Measurements from ENCODE around the gene CLDN19.

- no peak for TF ChIP-seq POLR2AphosphoS5 (IDR thresholded peaks at IDR 0.05; ENCODE audit: low read depth, low read length)
- no peak for TF ChIP-seq FOXP2 (optimal IDR thresholded peaks at IDR 0.05; ENCODE audit: borderline replicate concordance, extremely low read depth, extremely low read length, insufficient read depth)
- TF ChIP-seq REST (IDR thresholded peaks at IDR 0.05; ENCODE audit: insufficient read depth in 1 of 2, low read depth in 2 of 2, low read length in 2 of 2), result no peak
Observed at GRCh38 chr1:42758641-42759040, 18.6 kb upstream of the CLDN19 start.
